K562 (cell line): ENCODE measurements around the gene SYT3. TPM values are rescaled to one million over a fixed set of nuclear protein-coding genes. Genes with fewer than 3 reads are reported as not detected.
A peak's percentile ranks its signal among the peaks of the same experiment; 100 is the strongest.

Source experiments
- BRD9 ChIP-seq: fragments of 450-650 bp; IDR thresholded peaks from 2 replicates; pipeline ENCODE4 v1.6.1; 2018; ENCODE audit warnings: low read depth; ENCODE audit not compliant: partially characterized antibody
- CTCFL ChIP-seq: IDR thresholded peaks from 2 replicates; pipeline ENCODE4 v1.6.1; 2011; ENCODE audit warnings: borderline replicate concordance, low read depth, mild to moderate bottlenecking, moderate library complexity, low read length; ENCODE audit not compliant: insufficient read depth, poor library complexity, severe bottlenecking
- E2F3 ChIP-seq: fragments of 250-450 bp; sonication (Bioruptor Pico); IDR thresholded peaks from 2 replicates; pipeline ENCODE4 v1.4.0; 2020; ENCODE audit warnings: mild to moderate bottlenecking
- PHB ChIP-seq: fragments of 250-450 bp; sonication (Bioruptor Pico); IDR thresholded peaks from 2 replicates; pipeline ENCODE4 v1.5.0; 2021
- POLR2A ChIP-seq: fragments of 450-650 bp; conservative IDR thresholded peaks from 2 replicates; pipeline ENCODE4 v1.6.1; 2016
- POLR2B ChIP-seq: fragments of 450-650 bp; IDR thresholded peaks from 2 replicates; pipeline ENCODE4 v1.6.1; 2018; ENCODE audit warnings: low read depth; ENCODE audit not compliant: partially characterized antibody
- polyA plus RNA-seq, 8 experiments: library from polyadenylated mRNA; depleted of rRNA in 4 of 8; stranded (reverse) in 5 of 8; unstranded in 3 of 8; fragments of >200 nt; fragmentation: Nextera tagmentation in 2 of 8; fragmentation: Illumina TruSeq in 1 of 8; extraction: Ambion mirVana in 2 of 8; extraction: Trizol in 1 of 8; gene quantifications; 2 replicates each; pipeline versions ENCODE4 v1.2.1 to v1.2.3, GENCODE V29; 2011 to 2014; ENCODE audit warnings: inconsistent platforms in 1 of 8, missing spikeins in 1 of 8
- total RNA-seq, 7 experiments: library from RNA; depleted of rRNA in 6 of 7; stranded (reverse); fragments of >200 nt in 6 of 7; fragmentation: Illumina TruSeq in 2 of 7; extraction: Trizol in 2 of 7; gene quantifications; 2 replicates each; pipeline versions ENCODE4 v1.2.1 to v1.2.3, GENCODE V29; 2011 to 2021; ENCODE audit warnings: low replicate concordance in 1 of 7
- TF ChIP-seq, protein P1 (sequence below): sonication (generic); formaldehyde crosslinking; IDR thresholded peaks from 2 replicates; pipeline ENCODE4 v1.9.0; 2022; ENCODE audit warnings: mild to moderate bottlenecking, missing genetic modification reagents

SYT3 gene
- total and polyA plus RNA-seq, 9 of the 15 experiments (the other 6 are each of a cell fraction or from before 2014, with no cell fraction given): 0.36 to 2.0 (median 0.54) TPM; not detected in 2

DNA sequence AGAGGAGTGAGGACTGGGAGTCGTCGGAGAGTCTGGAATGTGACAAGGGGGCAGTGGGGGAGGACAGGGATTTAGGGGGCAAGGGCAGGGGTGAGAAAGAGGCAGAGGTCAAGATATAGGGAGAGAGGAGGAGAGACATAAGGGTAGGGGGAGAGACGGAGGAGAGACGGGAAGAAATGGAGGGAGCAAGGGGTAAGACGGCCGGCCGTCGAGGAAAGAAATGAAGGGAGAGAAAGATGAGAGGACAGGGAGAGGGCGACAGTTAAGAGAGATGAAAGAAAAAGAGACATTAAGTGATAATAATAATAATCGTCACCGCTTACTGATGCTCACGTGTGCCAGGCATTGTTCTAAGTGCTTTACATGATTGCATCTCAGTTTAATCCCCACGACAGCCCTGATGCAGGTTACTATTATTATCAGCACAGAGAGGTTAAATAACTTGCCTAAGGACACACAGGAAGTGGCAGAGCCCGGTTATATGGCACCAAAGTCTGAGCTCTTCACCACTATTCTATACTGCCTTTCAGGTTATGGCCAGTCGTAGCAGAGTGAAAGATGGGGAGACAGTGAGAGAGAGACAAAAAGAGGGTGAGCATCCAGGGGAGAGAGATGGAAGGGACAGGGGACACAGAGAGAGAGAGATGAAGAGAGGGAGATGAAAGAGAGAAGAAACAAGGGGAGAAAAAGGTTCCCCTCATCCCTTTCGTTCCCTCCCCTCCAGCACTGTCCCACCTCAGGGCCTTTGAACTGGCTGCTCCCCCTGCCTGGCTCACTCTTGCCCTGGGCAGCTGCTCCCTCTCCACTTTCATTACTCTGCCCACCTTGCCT, 23.2 kb upstream of the SYT3 start (continued):
- TF ChIP-seq BRD9: peak; percentile 41
- no peak for TF ChIP-seq PHB (CRISPR knock-in tag)
- no peak for TF ChIP-seq E2F3 (CRISPR knock-in tag)
- TF ChIP-seq, protein P1, sequence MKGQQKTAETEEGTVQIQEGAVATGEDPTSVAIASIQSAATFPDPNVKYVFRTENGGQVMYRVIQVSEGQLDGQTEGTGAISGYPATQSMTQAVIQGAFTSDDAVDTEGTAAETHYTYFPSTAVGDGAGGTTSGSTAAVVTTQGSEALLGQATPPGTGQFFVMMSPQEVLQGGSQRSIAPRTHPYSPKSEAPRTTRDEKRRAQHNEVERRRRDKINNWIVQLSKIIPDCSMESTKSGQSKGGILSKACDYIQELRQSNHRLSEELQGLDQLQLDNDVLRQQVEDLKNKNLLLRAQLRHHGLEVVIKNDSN (CRISPR knock-in tag): no peak
- TF ChIP-seq CTCFL: no peak
- TF ChIP-seq POLR2A: peak; percentile 34; the same call in 1 of the 2 replicates
- TF ChIP-seq POLR2B: peak; percentile 53
